HG02981 (cell line): ENCODE data around the gene PRR19.

Experiments used
- ATAC-seq: cut with Tn5 transposase; IDR thresholded peaks from one replicate; pipeline ENCODE4 v1.9.1; 2021; ENCODE audit warnings: mild to moderate bottlenecking, moderate library complexity; ENCODE audit not compliant: unreplicated experiment

PRR19 gene

DNA sequence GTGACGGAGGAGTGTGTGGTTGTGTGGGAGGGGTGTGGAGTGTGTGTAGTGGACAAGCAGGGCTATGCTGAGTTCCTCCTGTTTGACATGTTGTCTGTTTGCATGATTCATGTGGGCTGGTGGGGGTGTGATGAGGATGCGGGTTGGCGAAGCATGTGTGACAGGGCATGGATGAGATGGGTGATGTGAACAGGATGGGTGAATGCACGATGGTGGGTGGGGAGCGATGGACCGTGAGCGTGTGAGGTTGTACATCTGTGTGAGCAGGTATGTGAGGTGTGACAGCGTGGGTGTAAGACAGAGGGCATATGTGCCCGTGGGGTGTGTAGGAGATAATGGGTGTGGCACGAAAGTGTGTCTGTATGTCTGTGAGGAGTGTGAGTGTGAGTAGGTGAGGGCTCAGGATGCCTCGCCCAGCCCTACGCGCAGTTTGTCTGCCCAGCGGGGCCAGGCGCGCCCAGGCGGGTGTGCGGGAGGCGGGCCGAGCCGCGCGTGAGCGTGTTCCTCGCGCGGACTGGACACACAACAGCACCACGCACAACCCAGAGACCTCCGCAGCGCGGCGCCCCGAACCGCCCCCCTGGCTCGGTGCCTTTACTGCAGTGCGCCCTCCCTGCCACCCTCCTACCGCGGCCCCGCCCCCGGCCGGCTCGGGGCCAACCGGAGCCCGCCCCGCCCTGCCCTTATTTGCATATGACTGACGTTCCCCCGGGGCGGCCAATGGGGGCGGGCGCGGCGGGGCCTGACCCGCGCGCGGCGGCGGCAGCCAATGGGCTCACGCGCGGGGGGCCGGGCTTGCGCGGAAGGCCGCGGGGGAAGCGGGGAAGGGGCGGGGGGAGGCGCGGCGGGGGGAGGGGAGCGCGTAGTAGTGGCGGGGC lies 18.5 kb upstream of the PRR19 start:
- peak; percentile 42 for ATAC-seq

DNA sequence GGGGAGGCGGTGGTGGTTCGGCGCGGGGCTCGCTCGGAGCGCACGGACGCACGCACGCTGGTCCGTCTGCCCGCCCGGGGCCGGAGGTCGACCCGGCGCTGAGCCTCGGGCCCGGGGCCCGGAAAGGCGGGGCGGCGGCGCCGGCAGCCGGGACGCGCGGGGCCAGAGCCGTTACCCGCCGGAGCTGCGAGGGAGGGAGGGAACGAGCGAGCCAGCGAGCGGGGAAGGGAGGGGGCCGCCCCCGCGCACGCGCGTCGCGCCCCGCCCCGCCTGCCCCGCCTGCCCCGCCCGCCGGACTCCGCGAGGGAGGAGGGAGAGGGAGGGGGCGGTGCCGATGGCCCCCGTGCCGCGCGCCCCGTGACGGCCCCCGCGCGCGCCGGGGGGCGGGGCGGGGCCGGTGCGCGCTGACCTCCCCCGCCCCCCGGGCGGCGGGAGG lies 17.8 kb upstream of the PRR19 start:
- ATAC-seq = peak; percentile 25

GRCh38 chr19:42284591-42285341 lies 17.2 kb upstream of the PRR19 start:
- no peak for ATAC-seq

- no peak for ATAC-seq
Measured at GRCh38 chr19:42285541-42285941, 16.4 kb upstream of the PRR19 start.

- no peak for ATAC-seq
Measured at GRCh38 chr19:42285988-42286348, 16.0 kb upstream of the PRR19 start.

DNA sequence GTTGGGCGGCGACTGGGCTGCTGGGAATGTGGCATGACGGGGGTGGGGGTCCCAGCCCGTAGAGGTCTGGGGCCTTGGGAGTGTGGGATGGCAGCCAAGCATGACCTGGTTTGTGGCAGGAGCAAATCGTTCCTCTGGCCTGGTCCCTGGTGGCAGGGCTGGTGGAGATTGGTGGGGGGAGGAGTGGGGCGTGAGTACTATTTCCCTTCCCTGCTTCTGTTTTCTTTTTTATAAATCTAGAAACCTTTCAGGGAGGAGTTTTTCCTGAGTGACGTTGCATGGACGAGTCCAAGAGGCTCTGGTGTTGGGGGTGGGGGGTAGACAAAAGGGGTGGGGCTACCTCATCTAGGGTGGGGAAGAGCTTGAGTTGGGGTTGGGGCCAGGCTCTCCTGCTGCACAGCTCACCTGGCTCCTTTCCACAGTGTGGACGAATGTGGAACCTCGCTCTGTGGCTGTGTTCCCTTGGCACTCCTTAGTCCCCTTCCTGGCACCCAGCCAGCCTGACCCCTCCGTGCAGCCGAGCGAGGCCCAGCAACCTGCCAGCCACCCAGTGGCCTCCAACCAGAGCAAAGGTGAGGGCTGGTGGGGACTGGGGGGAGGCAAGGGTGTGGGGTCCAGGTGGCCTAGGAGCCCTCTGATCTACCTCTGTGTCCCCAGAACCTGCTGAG lies 15.4 kb upstream of the PRR19 start:
- ATAC-seq = no peak

GRCh38 chr19:42287017-42287826 lies 14.7 kb upstream of the PRR19 start:
- ATAC-seq = no peak

DNA sequence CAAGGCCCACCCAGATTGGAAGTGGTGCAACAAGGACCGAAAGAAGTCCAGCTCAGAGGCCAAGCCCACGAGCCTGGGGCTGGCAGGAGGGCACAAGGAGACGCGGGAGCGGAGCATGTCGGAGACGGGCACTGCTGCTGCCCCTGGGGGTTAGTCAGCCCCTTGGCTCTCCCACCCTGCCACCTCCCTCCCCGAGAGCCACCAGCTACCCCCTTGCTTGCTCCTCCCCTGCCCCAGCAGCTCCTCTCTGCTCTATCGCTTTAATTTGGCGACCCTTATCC lies 14.2 kb upstream of the PRR19 start:
- ATAC-seq = no peak

GRCh38 chr19:42288387-42288786 lies 13.5 kb upstream of the PRR19 start:
- ATAC-seq = no peak

- ATAC-seq = no peak
Measured at GRCh38 chr19:42288881-42289555, 12.9 kb upstream of the PRR19 start.

- ATAC-seq = no peak
Measured at GRCh38 chr19:42289556-42290041, 12.3 kb upstream of the PRR19 start.

DNA sequence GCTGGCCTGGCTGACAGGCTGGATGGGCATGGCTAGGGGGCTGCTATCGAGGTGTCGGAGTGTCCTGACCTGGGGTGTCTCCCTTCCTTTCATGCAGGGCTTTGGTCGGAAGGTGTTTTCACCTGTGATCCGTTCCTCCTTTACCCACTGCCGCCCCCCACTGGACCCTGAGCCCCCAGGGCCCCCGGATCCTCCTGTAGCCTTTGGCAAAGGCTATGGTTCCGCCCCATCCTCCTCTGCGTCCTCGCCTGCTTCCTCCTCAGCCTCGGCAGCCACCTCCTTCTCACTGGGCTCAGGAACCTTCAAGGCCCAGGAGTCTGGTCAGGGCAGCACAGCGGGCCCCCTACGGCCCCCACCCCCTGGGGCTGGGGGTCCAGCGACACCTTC lies 11.8 kb upstream of the PRR19 start:
- ATAC-seq = no peak

- no peak for ATAC-seq
Measured at GRCh38 chr19:42290523-42291434, 11.2 kb upstream of the PRR19 start.

DNA sequence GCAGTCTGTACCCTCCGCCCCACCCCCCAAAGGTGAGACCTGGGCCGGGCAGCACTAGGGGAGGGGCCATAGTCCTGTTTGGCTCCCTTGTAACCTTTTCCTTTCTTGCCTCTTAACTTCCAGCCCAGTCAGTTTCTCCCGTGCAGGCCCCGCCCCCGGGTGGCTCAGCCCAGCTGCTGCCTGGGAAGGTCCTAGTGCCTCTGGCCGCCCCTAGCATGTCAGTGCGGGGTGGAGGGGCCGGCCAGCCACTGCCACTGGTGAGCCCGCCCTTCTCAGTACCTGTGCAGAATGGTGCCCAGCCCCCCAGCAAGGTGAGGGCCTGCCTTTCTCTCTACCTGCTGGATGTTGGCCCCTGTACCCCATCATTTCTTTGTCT lies 10.5 kb upstream of the PRR19 start:
- no peak for ATAC-seq

- no peak for ATAC-seq
Measured at GRCh38 chr19:42292042-42292960, 9.6 kb upstream of the PRR19 start.

DNA sequence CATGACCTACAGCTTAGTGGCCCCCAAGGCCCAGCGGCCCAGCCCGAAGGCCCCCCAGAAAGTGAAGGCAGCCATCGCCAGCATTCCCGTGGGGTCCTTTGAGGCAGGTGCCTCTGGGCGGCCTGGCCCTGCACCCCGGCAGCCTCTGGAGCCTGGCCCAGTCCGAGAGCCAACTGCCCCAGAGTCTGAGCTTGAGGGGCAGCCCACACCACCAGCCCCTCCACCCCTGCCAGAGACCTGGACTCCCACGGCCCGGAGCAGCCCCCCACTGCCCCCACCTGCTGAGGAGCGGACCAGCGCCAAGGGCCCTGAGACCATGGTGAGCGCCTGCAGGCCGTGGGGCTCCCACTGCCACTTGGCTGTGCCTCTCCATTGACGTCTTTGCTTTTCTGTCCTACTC lies 9.0 kb upstream of the PRR19 start:
- no peak for ATAC-seq

DNA sequence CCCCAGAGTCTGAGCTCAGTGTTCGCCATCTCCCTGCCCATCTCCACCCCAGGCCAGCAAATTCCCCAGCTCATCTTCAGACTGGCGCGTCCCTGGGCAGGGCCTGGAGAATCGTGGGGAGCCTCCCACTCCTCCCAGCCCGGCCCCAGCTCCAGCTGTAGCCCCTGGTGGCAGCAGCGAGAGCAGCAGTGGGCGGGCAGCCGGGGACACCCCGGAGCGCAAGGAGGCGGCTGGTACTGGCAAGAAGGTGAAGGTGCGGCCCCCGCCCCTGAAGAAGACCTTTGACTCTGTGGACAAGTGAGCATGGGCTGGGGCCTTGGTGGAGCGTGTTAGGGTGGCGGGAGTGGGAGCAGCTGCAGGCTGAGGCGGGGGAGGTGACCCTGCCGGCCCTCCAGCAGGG lies 8.4 kb upstream of the PRR19 start:
- no peak for ATAC-seq

DNA sequence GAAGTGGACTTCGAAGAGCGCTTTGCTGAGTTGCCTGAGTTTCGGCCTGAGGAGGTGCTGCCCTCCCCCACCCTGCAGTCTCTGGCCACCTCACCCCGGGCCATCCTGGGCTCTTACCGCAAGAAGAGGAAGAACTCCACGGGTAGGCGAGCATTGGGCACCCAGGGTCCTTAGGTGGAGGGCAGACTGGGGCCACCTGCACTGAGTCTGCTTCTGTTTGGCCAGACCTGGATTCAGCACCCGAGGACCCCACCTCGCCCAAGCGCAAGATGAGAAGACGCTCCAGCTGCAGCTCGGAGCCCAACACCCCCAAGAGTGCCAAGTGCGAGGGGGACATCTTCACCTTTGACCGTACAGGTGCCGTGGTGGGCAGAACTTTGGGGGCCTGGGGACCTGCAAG lies 8.0 kb upstream of the PRR19 start:
- ATAC-seq = no peak
